ENCODE data around the gene RAB33A.

RAB33A gene

GRCh38 chrX:130155564-130155963 is 16.2 kb upstream of the RAB33A start:
- TF ChIP-seq EGR1 (IDR thresholded peaks at IDR 0.05), result no peak
- TF ChIP-seq FOXM1 (IDR thresholded peaks at IDR 0.05; ENCODE audit: borderline replicate concordance, low read depth), result no peak
- TF ChIP-seq YY1 (IDR thresholded peaks at IDR 0.05; ENCODE audit: low read depth), result no peak
- no peak for TF ChIP-seq NFIC (IDR thresholded peaks at IDR 0.05)
- no peak for TF ChIP-seq TAF1 (IDR thresholded peaks at IDR 0.05; ENCODE audit: low read depth)
- no peak for TF ChIP-seq MAX (IDR thresholded peaks at IDR 0.05)
- no peak for TF ChIP-seq RAD21 (IDR thresholded peaks at IDR 0.05; ENCODE audit: low read depth)
- no peak for TF ChIP-seq REST (IDR thresholded peaks at IDR 0.05; ENCODE audit: low read depth)
- TF ChIP-seq TCF12 (IDR thresholded peaks at IDR 0.05; ENCODE audit: low read depth), result no peak
- no peak for TF ChIP-seq TEAD4 (IDR thresholded peaks at IDR 0.05)
- no peak for TF ChIP-seq ZBTB7A (IDR thresholded peaks at IDR 0.05; ENCODE audit: low read depth)
- no peak for TF ChIP-seq EP300 (IDR thresholded peaks at IDR 0.05; ENCODE audit: borderline replicate concordance)
- TF ChIP-seq USF1 (IDR thresholded peaks at IDR 0.05), result no peak
- TF ChIP-seq CEBPB (IDR thresholded peaks at IDR 0.05), result no peak
- TF ChIP-seq CREB1 (IDR thresholded peaks at IDR 0.05; ENCODE audit: low read depth), result no peak

DNA sequence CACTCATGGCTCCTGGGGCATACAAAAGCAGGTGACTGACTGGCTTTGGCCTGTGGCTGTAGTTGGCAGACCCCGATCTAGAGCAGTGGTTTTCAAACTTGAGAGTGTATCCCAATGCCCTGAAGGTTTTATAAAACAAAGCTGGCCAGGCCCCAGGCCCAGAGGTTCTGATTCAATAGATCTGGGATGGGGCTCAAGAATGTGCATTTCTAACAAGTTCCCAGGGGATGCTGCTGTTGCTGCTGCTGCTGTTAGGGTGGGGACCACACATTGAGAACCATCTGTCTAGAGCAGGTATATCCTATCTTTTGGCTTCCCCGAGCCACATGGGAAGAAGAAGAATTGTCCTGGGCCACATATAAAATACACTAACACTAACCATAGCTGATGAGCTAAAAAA is 13.5 kb upstream of the RAB33A start:
- TF ChIP-seq REST (IDR thresholded peaks at IDR 0.05; ENCODE audit: low read depth) (no peak), RAD21 (IDR thresholded peaks at IDR 0.05; ENCODE audit: low read depth) (no peak), YY1 (IDR thresholded peaks at IDR 0.05; ENCODE audit: low read depth) (no peak), EP300 (IDR thresholded peaks at IDR 0.05; ENCODE audit: borderline replicate concordance) (no peak), TCF12 (IDR thresholded peaks at IDR 0.05; ENCODE audit: low read depth) (no peak), USF1 (IDR thresholded peaks at IDR 0.05) (no peak), CREB1 (IDR thresholded peaks at IDR 0.05; ENCODE audit: low read depth) (no peak), FOXM1 (IDR thresholded peaks at IDR 0.05; ENCODE audit: borderline replicate concordance, low read depth) (no peak), EGR1 (IDR thresholded peaks at IDR 0.05) (no peak), NFIC (IDR thresholded peaks at IDR 0.05) (no peak), TEAD4 (IDR thresholded peaks at IDR 0.05) (no peak), MAX (IDR thresholded peaks at IDR 0.05) (no peak), CEBPB (IDR thresholded peaks at IDR 0.05) (no peak), ZBTB7A (IDR thresholded peaks at IDR 0.05; ENCODE audit: low read depth) (no peak)

GRCh38 chrX:130159776-130160175 is 12.0 kb upstream of the RAB33A start:
- no peak for TF ChIP-seq TCF12 (IDR thresholded peaks at IDR 0.05; ENCODE audit: low read depth)
- no peak for TF ChIP-seq RAD21 (IDR thresholded peaks at IDR 0.05; ENCODE audit: low read depth)

- no peak for TF ChIP-seq RAD21 (IDR thresholded peaks at IDR 0.05; ENCODE audit: low read depth)
- no peak for TF ChIP-seq EP300 (IDR thresholded peaks at IDR 0.05; ENCODE audit: borderline replicate concordance)
- TF ChIP-seq NFIC (IDR thresholded peaks at IDR 0.05), result no peak
- TF ChIP-seq REST (IDR thresholded peaks at IDR 0.05; ENCODE audit: low read depth), result no peak
- no peak for TF ChIP-seq ZBTB7A (IDR thresholded peaks at IDR 0.05; ENCODE audit: low read depth)
- no peak for TF ChIP-seq USF1 (IDR thresholded peaks at IDR 0.05)
- TF ChIP-seq YY1 (IDR thresholded peaks at IDR 0.05; ENCODE audit: low read depth), result no peak
- TF ChIP-seq CEBPB (IDR thresholded peaks at IDR 0.05), result no peak
- TF ChIP-seq MAX (IDR thresholded peaks at IDR 0.05), result no peak
- no peak for TF ChIP-seq TCF12 (IDR thresholded peaks at IDR 0.05; ENCODE audit: low read depth)
- TF ChIP-seq TAF1 (IDR thresholded peaks at IDR 0.05; ENCODE audit: low read depth), result no peak
- no peak for TF ChIP-seq EGR1 (IDR thresholded peaks at IDR 0.05)
- no peak for TF ChIP-seq FOXM1 (IDR thresholded peaks at IDR 0.05; ENCODE audit: borderline replicate concordance, low read depth)
- TF ChIP-seq CREB1 (IDR thresholded peaks at IDR 0.05; ENCODE audit: low read depth), result no peak
- no peak for TF ChIP-seq TEAD4 (IDR thresholded peaks at IDR 0.05)
Measured at GRCh38 chrX:130162094-130162735, 9.5 kb upstream of the RAB33A start.

All from Ishikawa (cell line).